ENCODE results near the gene VRK2.

The VRK2 gene

DNA sequence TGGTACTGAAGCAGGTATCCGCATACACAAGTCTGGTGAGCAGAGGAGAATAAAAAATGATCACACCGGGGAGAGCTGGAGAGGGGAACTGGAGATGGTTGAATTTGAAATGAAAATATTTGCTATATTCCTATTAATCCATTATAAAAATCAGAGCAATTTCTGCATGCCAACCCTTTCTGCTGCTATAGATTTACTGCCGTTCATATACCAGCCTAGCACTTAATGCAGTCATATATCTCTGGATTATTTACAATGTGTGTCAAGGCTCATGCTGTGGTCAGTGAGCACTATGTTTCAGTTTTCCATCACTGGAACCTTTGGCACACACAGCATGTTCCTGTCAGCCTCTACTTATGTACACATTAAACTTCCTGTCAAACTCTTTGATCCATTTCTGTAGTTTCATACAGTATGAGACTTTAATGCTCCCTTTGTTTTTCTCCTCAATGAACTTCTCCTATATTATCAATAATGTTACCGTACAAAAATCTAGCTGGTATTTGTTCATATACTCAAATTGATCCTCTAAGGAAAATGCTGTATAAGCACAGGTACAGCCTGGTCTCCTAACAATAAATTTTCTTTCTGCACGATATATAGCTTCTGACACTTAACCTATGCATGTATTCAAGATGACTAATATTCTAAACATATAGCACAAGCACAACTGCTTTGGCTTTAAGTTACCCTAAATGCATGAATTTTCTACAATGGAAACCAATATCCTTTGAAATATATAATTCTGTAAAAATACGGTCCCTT is 157.8 kb downstream of the VRK2 start:
- TF ChIP-seq, protein P1, sequence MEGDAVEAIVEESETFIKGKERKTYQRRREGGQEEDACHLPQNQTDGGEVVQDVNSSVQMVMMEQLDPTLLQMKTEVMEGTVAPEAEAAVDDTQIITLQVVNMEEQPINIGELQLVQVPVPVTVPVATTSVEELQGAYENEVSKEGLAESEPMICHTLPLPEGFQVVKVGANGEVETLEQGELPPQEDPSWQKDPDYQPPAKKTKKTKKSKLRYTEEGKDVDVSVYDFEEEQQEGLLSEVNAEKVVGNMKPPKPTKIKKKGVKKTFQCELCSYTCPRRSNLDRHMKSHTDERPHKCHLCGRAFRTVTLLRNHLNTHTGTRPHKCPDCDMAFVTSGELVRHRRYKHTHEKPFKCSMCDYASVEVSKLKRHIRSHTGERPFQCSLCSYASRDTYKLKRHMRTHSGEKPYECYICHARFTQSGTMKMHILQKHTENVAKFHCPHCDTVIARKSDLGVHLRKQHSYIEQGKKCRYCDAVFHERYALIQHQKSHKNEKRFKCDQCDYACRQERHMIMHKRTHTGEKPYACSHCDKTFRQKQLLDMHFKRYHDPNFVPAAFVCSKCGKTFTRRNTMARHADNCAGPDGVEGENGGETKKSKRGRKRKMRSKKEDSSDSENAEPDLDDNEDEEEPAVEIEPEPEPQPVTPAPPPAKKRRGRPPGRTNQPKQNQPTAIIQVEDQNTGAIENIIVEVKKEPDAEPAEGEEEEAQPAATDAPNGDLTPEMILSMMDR (IDR thresholded peaks at IDR 0.05), result no peak
- DNase-seq (ENCODE audit: low spot score), result no peak
- H3K4me3 ChIP-seq, result no peak overlapping the region
- H3K27ac ChIP-seq, result no peak overlapping the region

DNA sequence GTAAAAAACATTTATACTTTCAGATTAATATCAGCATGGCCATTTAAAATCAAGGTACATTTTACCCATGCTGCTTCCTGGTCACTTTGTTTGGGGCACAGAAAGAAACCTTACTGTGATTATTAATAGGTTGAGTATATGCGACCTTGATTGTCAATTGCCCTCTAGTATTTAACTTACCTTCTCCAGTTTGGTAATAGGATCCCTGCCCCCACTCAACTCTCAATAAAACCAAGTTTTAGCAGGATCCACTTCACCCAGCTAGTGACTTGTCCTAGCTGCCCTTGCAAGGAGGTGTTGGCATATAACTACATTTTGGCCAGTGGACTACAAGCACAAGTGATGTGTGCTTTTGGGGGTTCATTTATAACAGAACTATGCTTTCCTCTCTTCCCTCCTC is 160.2 kb downstream of the VRK2 start:
- DNase-seq (ENCODE audit: low spot score), result no peak
- no peak overlapping the region for H3K4me3 ChIP-seq
- H3K27ac ChIP-seq, result no peak overlapping the region
- TF ChIP-seq, protein P1 (IDR thresholded peaks at IDR 0.05), result no peak

DNA sequence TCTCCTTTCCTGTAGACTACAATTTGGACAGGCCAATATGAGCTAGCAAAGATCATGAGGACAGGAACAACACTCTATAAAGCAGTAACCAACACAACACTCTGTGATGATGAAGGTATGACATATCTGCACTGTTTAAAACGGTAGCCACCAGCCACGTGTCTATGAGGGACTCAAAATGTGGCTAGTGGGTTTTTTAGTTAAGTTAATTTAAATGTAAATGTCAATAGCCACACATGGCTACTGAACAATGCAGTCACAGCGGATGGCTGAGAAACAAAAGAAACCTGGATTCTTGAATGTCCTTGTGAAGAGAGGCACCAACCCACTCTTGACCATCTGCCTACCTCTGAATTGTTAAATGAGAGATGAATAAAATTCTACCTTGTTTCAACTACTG is 160.6 kb downstream of the VRK2 start:
- TF ChIP-seq, protein P1 (IDR thresholded peaks at IDR 0.05), result no peak
- Histone ChIP-seq H3K27ac (no peak overlapping the region), H3K4me3 (no peak overlapping the region)
- DNase-seq (ENCODE audit: low spot score), result no peak
